Lower lobe of right lung (tissue), 2 donors: ENCODE data around the gene PPP1R14C. TPM values are rescaled to one million over a fixed set of nuclear protein-coding genes. Genes with fewer than 3 reads are reported as not detected.

Source experiments
- ATAC-seq, 2 donors: fragments of 200-7000 bp; cut with Tn5 transposase; one replicate each; pipeline ENCODE4 v1.9.1; 2020 to 2022; ENCODE audit warnings: mild to moderate bottlenecking in 2 of 2, moderate library complexity in 2 of 2
- DNase-seq: peaks from one replicate; pipeline ENCODE4 v3.0.0-alpha.2; 2020
- H3K27ac ChIP-seq: fragments of 200-600 bp; one replicate; pipeline ENCODE4 v1.8.0; 2022
- H3K27me3 ChIP-seq: fragments of 200-600 bp; one replicate; pipeline ENCODE4 v1.8.0; 2022; ENCODE audit warnings: low read depth
- H3K36me3 ChIP-seq: fragments of 200-600 bp; one replicate; pipeline ENCODE4 v1.8.0; 2022; ENCODE audit warnings: mild to moderate bottlenecking
- H3K4me1 ChIP-seq: fragments of 200-600 bp; one replicate; pipeline ENCODE4 v1.8.0; 2022
- H3K4me3 ChIP-seq: fragments of 200-600 bp; one replicate; pipeline ENCODE4 v1.8.0; 2022; ENCODE audit warnings: mild to moderate bottlenecking
- H3K9me3 ChIP-seq: fragments of 200-600 bp; one replicate; pipeline ENCODE4 v1.8.0; 2022
- intact Hi-C: fragments of 100-400 bp; cut with DNase I; formaldehyde crosslinking; loops from one replicate; pipeline ENCODE4 v1.11.0; 2022
- total RNA-seq: library from RNA; stranded (reverse); fragmentation: NEBNext Ultra II Directional; extraction: Animal tissue kit (Norgen Biotek cat#: 25700); gene quantifications from one replicate; pipeline ENCODE4 v1.2.1, GENCODE V29; 2021
- TF ChIP-seq, protein P1 (sequence below): fragments of 200-600 bp; IDR thresholded peaks from one replicate; pipeline ENCODE4 v1.8.0; 2022; ENCODE audit warnings: antibody characterized with exemption, mild to moderate bottlenecking
- donor health status: DM: no; HTN: yes; CAD: no; lungs with severe emphysema.

Gene PPP1R14C
- total RNA-seq, 1 donor from 2014 or later, result 15.4 TPM

DNA sequence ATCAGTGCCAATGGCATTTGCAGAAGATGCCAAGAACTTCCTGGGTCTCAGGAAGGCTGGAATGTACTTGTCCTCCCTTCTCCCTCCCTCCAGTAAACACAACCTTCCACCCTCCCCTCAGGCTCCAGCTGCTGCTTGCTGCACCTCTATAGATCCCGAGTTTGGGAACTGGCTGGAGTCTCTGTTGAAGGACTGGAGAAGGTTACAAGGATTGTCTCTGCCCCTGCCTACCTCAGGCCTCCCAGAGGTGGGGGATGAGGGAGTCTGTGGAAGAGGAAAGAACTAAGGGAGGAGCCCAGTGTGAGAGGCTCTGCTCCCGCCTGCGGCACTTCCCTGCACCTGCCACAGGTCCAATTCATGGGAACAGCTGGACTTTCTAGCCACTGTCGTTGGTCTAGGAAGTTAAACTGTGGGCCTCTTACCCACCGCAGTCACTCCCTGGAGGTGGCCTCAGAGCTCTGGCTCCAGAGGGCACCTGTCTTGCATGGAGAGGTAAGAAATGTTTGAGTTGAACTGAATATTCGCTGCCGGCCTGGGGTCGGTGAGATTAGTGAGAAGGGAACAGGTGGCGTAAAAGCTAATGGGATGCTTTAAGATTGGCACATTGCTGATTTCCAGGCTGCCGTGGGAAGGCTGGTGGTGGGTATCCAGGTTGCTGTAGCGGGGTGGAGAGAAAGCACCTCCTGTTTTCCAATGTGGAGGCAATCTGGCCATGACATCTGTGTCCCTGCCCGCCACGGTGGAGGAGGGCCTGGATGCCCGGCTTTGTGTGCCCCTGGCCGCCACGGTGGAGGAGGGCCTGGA lies 54.3 kb downstream of the PPP1R14C start:
- intact Hi-C loops, result no loop called here
- Histone ChIP-seq H3K4me1 (peaks cover 19% of the 10 kb centered on the region), H3K9me3 (no peaks in the 10 kb centered on the region), H3K36me3 (no peaks in the 10 kb centered on the region), H3K27me3 (peaks cover 4% of the 10 kb centered on the region), H3K4me3 (no peak overlapping the region), H3K27ac (peak overlapping the region; percentile 6)
- peak; percentile 47 to 64 for ATAC-seq
- no peak for DNase-seq
- TF ChIP-seq, protein P1, sequence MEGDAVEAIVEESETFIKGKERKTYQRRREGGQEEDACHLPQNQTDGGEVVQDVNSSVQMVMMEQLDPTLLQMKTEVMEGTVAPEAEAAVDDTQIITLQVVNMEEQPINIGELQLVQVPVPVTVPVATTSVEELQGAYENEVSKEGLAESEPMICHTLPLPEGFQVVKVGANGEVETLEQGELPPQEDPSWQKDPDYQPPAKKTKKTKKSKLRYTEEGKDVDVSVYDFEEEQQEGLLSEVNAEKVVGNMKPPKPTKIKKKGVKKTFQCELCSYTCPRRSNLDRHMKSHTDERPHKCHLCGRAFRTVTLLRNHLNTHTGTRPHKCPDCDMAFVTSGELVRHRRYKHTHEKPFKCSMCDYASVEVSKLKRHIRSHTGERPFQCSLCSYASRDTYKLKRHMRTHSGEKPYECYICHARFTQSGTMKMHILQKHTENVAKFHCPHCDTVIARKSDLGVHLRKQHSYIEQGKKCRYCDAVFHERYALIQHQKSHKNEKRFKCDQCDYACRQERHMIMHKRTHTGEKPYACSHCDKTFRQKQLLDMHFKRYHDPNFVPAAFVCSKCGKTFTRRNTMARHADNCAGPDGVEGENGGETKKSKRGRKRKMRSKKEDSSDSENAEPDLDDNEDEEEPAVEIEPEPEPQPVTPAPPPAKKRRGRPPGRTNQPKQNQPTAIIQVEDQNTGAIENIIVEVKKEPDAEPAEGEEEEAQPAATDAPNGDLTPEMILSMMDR, result no peak

DNA sequence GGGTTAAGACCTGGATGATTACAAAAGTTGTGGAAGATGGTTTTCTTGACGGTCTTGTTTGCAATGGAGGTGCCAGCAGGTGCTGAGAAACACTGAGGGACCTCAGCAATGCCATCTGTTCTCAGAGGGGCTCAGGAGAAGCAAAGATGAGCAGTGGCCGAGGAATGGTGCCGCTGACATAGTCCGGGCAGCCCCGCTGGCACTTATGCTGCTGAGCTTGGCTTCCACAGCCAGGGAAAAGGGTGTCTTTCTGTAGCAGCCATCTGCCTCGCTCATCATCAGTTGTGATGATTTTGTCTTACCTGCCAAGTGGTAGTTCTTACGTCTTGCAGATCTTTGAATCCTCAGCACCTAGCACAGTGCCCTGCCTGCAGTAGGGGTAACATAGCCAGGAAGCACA lies 55.7 kb downstream of the PPP1R14C start:
- no peaks in the 10 kb centered on the region for H3K36me3 ChIP-seq
- no peaks in the 10 kb centered on the region for H3K27me3 ChIP-seq
- TF ChIP-seq, protein P1, result no peak
- intact Hi-C loops, result no loop called here
- H3K4me1 ChIP-seq, result peaks cover 22% of the 10 kb centered on the region
- H3K27ac ChIP-seq, result no peak overlapping the region
- H3K9me3 ChIP-seq, result no peaks in the 10 kb centered on the region
- H3K4me3 ChIP-seq, result no peak overlapping the region
- no peak for ATAC-seq
- DNase-seq, result no peak

DNA sequence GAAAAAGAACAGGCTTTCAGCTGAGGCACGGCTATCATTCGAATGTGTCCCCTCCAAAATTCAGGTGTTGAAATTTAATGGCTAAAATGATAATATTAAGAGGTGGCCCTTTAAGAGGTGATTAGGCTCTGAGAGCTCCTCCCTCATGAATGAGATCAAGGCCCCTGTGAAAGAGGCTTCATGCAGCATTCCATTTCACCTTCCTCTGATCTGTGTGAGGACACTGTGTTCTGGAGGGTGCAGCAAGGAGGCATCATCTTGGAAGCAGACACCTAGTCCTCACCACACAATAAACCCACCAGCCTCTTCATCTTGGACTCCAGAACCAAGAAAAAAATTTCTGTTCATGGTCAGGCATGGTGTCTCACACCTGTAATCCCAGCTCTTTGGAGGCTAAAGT lies 56.4 kb downstream of the PPP1R14C start:
- Histone ChIP-seq H3K27ac (no peak overlapping the region), H3K4me1 (peaks cover 20% of the 10 kb centered on the region), H3K27me3 (no peaks in the 10 kb centered on the region), H3K4me3 (no peak overlapping the region), H3K9me3 (no peaks in the 10 kb centered on the region), H3K36me3 (no peaks in the 10 kb centered on the region)
- intact Hi-C loops, result no loop called here
- no peak for ATAC-seq
- no peak for DNase-seq
- TF ChIP-seq, protein P1, result no peak

DNA sequence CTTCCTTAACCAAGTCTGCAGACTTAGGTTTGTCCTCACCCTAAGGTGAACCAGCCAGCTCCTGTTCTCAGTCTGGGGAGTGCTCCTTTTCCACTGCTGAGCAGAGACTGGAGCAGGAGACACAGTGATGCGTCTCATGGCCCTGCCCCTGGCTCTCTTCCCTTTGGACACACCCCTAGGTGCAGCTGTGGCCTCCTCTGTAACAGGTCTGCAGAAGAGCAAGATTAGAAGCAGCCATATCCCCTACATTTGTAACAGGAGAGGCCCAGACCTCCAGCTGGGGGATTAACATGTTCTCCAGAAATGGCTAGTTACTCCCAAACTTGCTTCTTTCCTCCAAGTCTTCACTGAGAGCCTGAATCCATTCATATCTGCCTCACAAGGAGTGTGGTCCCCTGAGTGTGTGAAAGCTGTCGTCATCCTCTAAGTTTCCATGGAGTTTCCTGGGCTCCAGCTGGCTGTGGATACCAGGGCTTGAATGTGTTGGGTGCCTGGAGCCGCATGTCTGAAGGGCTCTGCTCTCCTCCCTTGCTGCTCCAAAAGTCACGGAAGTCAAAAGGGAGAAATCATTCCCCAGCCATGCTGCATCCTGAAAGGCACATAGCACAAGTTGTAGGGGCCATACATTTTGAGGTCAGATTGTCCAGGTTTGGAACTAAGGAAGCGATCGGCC lies 57.7 kb downstream of the PPP1R14C start:
- no peaks in the 10 kb centered on the region for H3K9me3 ChIP-seq

DNA sequence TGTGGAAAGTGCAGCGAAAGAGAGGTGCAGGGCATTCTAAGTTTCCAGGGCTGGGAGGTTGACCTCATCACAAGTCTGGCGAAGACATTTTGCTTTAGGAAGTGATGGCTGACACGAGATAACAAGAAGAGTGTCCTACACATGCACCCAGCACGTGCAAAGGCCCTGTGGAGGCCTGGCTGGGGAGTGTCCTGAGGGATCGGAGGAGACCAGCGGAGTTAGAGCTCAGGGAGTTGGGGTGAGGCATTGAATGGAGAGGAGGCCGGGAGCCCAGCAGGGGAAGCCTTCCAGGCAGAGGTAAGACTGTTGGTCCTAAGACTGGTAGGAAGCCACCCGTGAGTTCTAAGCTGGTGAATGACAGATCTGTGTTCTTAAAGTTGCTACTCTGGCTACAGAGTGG lies 58.4 kb downstream of the PPP1R14C start:
- no peaks in the 10 kb centered on the region for H3K36me3 ChIP-seq
- no peak overlapping the region for H3K27ac ChIP-seq
- ATAC-seq (no peak), DNase-seq (no peak)
- no peaks in the 10 kb centered on the region for H3K27me3 ChIP-seq
- intact Hi-C loops, result no loop called here
- H3K4me3 ChIP-seq, result no peak overlapping the region
- H3K4me1 ChIP-seq, result peaks cover 19% of the 10 kb centered on the region
- no peaks in the 10 kb centered on the region for H3K9me3 ChIP-seq
- TF ChIP-seq, protein P1, result no peak

More for the DNA sequence above, 57.7 kb downstream of the PPP1R14C start:
- Histone ChIP-seq H3K4me3 (no peak overlapping the region), H3K36me3 (no peaks in the 10 kb centered on the region), H3K4me1 (peaks cover 19% of the 10 kb centered on the region), H3K27me3 (no peaks in the 10 kb centered on the region), H3K27ac (no peak overlapping the region)
- intact Hi-C loops, result no loop called here
- no peak for DNase-seq
- TF ChIP-seq, protein P1, result no peak
- no peak for ATAC-seq
